DND-41 (cell line): ENCODE results near the gene SERPINB12.

Experiments used
- EZH2 ChIP-seq: IDR thresholded peaks from 3 replicates; pipeline ENCODE4 v1.6.1; 2012; ENCODE audit warnings: borderline replicate concordance, low read depth, mild to moderate bottlenecking, moderate library complexity, low read length, inconsistent platforms; ENCODE audit not compliant: severe bottlenecking
- TF ChIP-seq, protein P1 (sequence below): IDR thresholded peaks from 2 replicates; pipeline ENCODE4 v1.5.1; 2012; ENCODE audit warnings: borderline replicate concordance, low read length, moderate library complexity, mild to moderate bottlenecking; ENCODE audit not compliant: poor library complexity, severe bottlenecking; ENCODE audit errors: extremely low read depth

- TF ChIP-seq, protein P1, sequence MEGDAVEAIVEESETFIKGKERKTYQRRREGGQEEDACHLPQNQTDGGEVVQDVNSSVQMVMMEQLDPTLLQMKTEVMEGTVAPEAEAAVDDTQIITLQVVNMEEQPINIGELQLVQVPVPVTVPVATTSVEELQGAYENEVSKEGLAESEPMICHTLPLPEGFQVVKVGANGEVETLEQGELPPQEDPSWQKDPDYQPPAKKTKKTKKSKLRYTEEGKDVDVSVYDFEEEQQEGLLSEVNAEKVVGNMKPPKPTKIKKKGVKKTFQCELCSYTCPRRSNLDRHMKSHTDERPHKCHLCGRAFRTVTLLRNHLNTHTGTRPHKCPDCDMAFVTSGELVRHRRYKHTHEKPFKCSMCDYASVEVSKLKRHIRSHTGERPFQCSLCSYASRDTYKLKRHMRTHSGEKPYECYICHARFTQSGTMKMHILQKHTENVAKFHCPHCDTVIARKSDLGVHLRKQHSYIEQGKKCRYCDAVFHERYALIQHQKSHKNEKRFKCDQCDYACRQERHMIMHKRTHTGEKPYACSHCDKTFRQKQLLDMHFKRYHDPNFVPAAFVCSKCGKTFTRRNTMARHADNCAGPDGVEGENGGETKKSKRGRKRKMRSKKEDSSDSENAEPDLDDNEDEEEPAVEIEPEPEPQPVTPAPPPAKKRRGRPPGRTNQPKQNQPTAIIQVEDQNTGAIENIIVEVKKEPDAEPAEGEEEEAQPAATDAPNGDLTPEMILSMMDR, result no peak
- TF ChIP-seq EZH2, result no peak
Measured at GRCh38 chr18:63585988-63586387, 43.8 kb downstream of the SERPINB12 start.
